Uterus (tissue), 2 donors: Measurements from ENCODE around the gene KDM6B.

Source experiments
- POLR2A ChIP-seq, 2 donors: fragments of 450-650 bp; IDR thresholded peaks; one replicate each; pipeline ENCODE4 v1.6.1; 2016; ENCODE audit warnings: antibody characterized with exemption in 2 of 2, mild to moderate bottlenecking in 1 of 2, moderate library complexity in 1 of 2
- TF ChIP-seq, protein P1 (sequence below), 4 experiments: fragments of 200-600 bp in 2 of 4; fragments of 450-650 bp in 2 of 4; sonication (generic) in 2 of 4; IDR thresholded peaks; one replicate each; pipeline ENCODE4 v1.5.1; 2016 to 2019; ENCODE audit warnings: antibody characterized with exemption in 4 of 4, mild to moderate bottlenecking in 2 of 4, moderate library complexity in 1 of 4

DNA sequence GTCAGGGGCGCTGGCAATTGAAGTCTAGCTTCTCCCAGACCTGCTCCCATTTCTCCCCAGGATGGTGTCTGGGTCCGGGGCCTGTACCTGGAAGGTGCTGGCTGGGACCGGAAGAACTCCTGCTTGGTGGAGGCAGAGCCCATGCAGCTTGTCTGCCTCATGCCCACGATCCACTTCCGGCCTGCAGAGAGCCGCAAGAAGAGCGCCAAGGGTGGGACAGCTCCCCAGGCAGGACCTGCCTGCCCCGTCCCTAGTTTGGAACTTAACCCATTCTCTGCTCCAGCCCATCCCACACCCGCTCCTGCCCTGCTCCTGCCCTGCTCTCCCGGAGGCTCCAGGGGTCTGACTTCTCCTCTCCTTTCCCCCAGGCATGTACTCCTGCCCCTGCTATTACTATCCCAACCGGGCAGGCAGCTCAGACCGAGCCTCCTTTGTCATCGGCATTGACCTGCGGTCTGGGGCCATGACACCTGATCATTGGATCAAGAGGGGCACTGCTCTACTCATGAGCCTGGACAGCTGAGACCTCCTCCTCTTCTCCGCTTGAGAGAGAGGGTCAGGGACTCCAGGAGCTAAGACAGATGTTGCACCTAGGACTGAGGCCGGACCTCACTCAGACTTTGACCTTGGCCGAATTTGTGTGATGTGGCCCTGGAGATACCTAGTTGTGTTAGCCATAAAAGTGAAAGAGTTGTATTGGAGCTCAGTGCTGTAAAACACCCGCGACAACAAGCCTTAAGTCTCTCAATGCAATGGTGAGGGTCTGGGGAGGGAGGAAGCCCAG lies 814 bp upstream of the KDM6B start:
- TF ChIP-seq, protein P1, sequence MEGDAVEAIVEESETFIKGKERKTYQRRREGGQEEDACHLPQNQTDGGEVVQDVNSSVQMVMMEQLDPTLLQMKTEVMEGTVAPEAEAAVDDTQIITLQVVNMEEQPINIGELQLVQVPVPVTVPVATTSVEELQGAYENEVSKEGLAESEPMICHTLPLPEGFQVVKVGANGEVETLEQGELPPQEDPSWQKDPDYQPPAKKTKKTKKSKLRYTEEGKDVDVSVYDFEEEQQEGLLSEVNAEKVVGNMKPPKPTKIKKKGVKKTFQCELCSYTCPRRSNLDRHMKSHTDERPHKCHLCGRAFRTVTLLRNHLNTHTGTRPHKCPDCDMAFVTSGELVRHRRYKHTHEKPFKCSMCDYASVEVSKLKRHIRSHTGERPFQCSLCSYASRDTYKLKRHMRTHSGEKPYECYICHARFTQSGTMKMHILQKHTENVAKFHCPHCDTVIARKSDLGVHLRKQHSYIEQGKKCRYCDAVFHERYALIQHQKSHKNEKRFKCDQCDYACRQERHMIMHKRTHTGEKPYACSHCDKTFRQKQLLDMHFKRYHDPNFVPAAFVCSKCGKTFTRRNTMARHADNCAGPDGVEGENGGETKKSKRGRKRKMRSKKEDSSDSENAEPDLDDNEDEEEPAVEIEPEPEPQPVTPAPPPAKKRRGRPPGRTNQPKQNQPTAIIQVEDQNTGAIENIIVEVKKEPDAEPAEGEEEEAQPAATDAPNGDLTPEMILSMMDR (IDR thresholded peaks at IDR 0.05), result no peak
- TF ChIP-seq POLR2A (IDR thresholded peaks at IDR 0.05), result no peak
